GM23338 (cell line): ENCODE measurements around the gene ZNF587. TPM values are rescaled to one million over a fixed set of nuclear protein-coding genes. Genes with fewer than 3 reads are reported as not detected.
"Not testable (repeated sequence)": the region's sequence is repeated elsewhere in the genome, so short reads cannot be mapped to it uniquely, and the experiment has no call there.

ENCODE experiments used
- ATAC-seq: fragments of 200-7000 bp; cut with Tn5 transposase; 3 replicates; pipeline ENCODE4 v1.9.1; 2020
- DNase-seq: peaks from one replicate; pipeline ENCODE4 v3.0.0-alpha.2; 2015; ENCODE audit warnings: low spot score
- H2AFZ ChIP-seq: fragments of 200-600 bp; sonication (generic); 2 replicates; pipeline ENCODE4 v1.8.0; 2016; ENCODE audit warnings: antibody characterized with exemption, mild to moderate bottlenecking, moderate library complexity
- H3F3A ChIP-seq: fragments of 200-600 bp; sonication (generic); replicated peaks from 2 replicates; pipeline ENCODE4 v1.8.0; 2017; ENCODE audit warnings: antibody characterized with exemption, mixed run types, low read depth
- H3K27ac ChIP-seq: fragments of 200-600 bp; sonication (generic); 2 replicates; pipeline ENCODE4 v1.6.1; 2016; ENCODE audit warnings: low read depth
- H3K27me3 ChIP-seq: fragments of 200-600 bp; sonication (generic); 2 replicates; pipeline ENCODE4 v1.8.0; 2016; ENCODE audit warnings: mild to moderate bottlenecking, mixed run types, moderate library complexity; ENCODE audit not compliant: insufficient read depth
- H3K36me3 ChIP-seq: fragments of 200-600 bp; sonication (generic); 2 replicates; pipeline ENCODE4 v1.8.0; 2016; ENCODE audit warnings: mild to moderate bottlenecking; ENCODE audit not compliant: insufficient read depth
- H3K4me1 ChIP-seq: fragments of 200-600 bp; sonication (generic); 2 replicates; pipeline ENCODE4 v1.8.0; 2016; ENCODE audit warnings: mild to moderate bottlenecking, moderate library complexity; ENCODE audit not compliant: insufficient read depth
- H3K4me2 ChIP-seq: fragments of 200-600 bp; sonication (generic); 2 replicates; pipeline ENCODE4 v1.7.1; 2017; ENCODE audit warnings: mixed run types
- H3K4me3 ChIP-seq: fragments of 200-600 bp; sonication (generic); 2 replicates; pipeline ENCODE4 v1.6.1; 2016; ENCODE audit warnings: mixed run types
- H3K79me2 ChIP-seq: fragments of 200-600 bp; sonication (generic); replicated peaks from 2 replicates; pipeline ENCODE4 v1.8.0; 2017; ENCODE audit warnings: mild to moderate bottlenecking; ENCODE audit not compliant: insufficient read depth
- H3K9me2 ChIP-seq: fragments of 200-600 bp; sonication (generic); 2 replicates; pipeline ENCODE4 v1.8.0; 2017; ENCODE audit not compliant: insufficient read depth
- H4K20me1 ChIP-seq: fragments of 200-600 bp; sonication (generic); replicated peaks from 2 replicates; pipeline ENCODE4 v1.8.0; 2017; ENCODE audit warnings: mild to moderate bottlenecking; ENCODE audit not compliant: insufficient read depth
- H3K27ac Mint-ChIP-seq: 2 replicates; pipeline ENCODE4 v1.8.0; 2020; ENCODE audit warnings: inconsistent platforms, mild to moderate bottlenecking, moderate library complexity, mixed read lengths
- H3K27me3 Mint-ChIP-seq: 3 replicates; pipeline ENCODE4 v1.8.0; 2022; ENCODE audit warnings: low read depth, mild to moderate bottlenecking, moderate library complexity, mixed read lengths, inconsistent platforms; ENCODE audit not compliant: insufficient read depth, poor library complexity
- H3K36me3 Mint-ChIP-seq: 3 replicates; pipeline ENCODE4 v1.8.0; 2021; ENCODE audit warnings: low read depth, mild to moderate bottlenecking, inconsistent platforms, moderate library complexity, mixed read lengths
- H3K4me1 Mint-ChIP-seq: 3 replicates; pipeline ENCODE4 v1.8.0; 2020; ENCODE audit warnings: mild to moderate bottlenecking, inconsistent platforms, mixed read lengths
- H3K4me3 Mint-ChIP-seq: 3 replicates; pipeline ENCODE4 v1.8.0; 2021; ENCODE audit warnings: moderate library complexity, mild to moderate bottlenecking, inconsistent platforms, mixed read lengths
- H3K9me3 Mint-ChIP-seq: 3 replicates; pipeline ENCODE4 v1.8.0; 2020; ENCODE audit warnings: moderate library complexity, mild to moderate bottlenecking, inconsistent platforms, mixed read lengths
- CREB1 ChIP-seq: fragments of 250-450 bp; sonication (Bioruptor Pico); IDR thresholded peaks from 2 replicates; pipeline ENCODE4 v1.5.0; 2020; ENCODE audit warnings: low read depth, mild to moderate bottlenecking, moderate library complexity
- EZH2phosphoT487 ChIP-seq: fragments of 200-600 bp; sonication (generic); IDR thresholded peaks from one replicate; pipeline ENCODE4 v1.8.1; 2018; ENCODE audit warnings: antibody characterized with exemption; ENCODE audit not compliant: unreplicated experiment
- NANOG ChIP-seq: IDR thresholded peaks from 2 replicates; pipeline ENCODE4 v1.6.1; 2016; ENCODE audit warnings: antibody characterized with exemption, borderline replicate concordance
- ZNF114 ChIP-seq: fragments of 250-450 bp; sonication (Bioruptor Pico); IDR thresholded peaks from 2 replicates; pipeline ENCODE4 v1.5.0; 2020; ENCODE audit warnings: mild to moderate bottlenecking, moderate library complexity
- ZNF331 ChIP-seq: fragments of 250-450 bp; sonication (Bioruptor Pico); IDR thresholded peaks from 2 replicates; pipeline ENCODE4 v1.5.0; 2020; ENCODE audit warnings: low read depth, mild to moderate bottlenecking, moderate library complexity
- polyA plus RNA-seq: library from polyadenylated mRNA; unstranded; fragments of >200 nt; fragmentation: Nextera tagmentation; extraction: Ambion mirVana; gene quantifications from 2 replicates; pipeline ENCODE4 v1.2.1, GENCODE V29; 2016
- total RNA-seq: library from RNA; depleted of rRNA; stranded (reverse); fragments of >200 nt; shearing (Covaris generic); gene quantifications from 2 replicates; pipeline ENCODE4 v1.2.3, GENCODE V29; 2014
- TF ChIP-seq, protein P1 (sequence below), 2 experiments: fragments of 200-600 bp in 1 of 2; sonication (generic) in 1 of 2; conservative IDR thresholded peaks; 2 replicates each; pipeline versions ENCODE4 v1.5.1 to v1.6.1; 2016 to 2017; ENCODE audit warnings: antibody characterized with exemption in 2 of 2, low read depth in 2 of 2, mild to moderate bottlenecking in 2 of 2, moderate library complexity in 1 of 2
- TF ChIP-seq, protein P2 (sequence below): IDR thresholded peaks from one replicate; pipeline ENCODE4 v1.6.1; 2018; ENCODE audit warnings: antibody characterized with exemption; ENCODE audit not compliant: unreplicated experiment

Gene ZNF587
- total and polyA plus RNA-seq, 2 experiments from 2014 or later: 12.8 to 31.8 TPM

DNA sequence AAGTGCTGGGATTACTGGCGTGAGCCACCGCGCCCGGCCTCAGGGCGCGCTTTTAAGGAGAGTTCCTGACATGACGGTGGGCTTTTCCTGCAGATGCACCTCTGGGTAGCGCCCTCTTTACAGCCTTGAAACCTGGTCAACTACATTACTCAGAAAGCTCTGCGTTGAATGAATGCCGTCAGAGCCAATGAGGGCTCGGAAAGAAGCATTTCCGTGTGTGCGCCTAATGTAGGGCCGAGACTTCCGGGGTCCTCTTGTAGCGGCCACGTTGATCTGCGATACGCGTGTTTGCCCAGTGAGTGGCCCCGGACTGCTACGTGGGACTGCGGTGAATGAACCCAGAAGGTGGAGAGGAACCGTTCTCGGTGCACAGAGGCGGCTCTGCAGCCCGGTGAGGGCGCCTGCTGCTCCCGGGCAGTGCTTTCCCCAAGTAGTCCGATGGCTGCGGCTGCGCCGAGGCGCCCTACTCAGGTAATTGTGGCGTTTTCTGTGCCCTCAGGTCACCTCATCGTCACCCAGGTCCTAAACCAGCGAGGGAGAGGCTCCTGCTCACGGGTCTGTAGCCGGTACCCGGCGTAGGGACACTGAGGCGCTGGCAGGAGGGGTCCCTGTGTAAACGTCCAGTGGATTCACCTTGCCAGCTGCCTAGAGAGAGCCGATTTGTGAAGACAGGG, 30.0 kb upstream of the ZNF587 start (continued):
- TF ChIP-seq, protein P1, sequence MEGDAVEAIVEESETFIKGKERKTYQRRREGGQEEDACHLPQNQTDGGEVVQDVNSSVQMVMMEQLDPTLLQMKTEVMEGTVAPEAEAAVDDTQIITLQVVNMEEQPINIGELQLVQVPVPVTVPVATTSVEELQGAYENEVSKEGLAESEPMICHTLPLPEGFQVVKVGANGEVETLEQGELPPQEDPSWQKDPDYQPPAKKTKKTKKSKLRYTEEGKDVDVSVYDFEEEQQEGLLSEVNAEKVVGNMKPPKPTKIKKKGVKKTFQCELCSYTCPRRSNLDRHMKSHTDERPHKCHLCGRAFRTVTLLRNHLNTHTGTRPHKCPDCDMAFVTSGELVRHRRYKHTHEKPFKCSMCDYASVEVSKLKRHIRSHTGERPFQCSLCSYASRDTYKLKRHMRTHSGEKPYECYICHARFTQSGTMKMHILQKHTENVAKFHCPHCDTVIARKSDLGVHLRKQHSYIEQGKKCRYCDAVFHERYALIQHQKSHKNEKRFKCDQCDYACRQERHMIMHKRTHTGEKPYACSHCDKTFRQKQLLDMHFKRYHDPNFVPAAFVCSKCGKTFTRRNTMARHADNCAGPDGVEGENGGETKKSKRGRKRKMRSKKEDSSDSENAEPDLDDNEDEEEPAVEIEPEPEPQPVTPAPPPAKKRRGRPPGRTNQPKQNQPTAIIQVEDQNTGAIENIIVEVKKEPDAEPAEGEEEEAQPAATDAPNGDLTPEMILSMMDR (conservative IDR thresholded peaks at IDR 0.05; ENCODE audit: low read depth in 2 of 2): peak in 1 of 2 experiments; percentile 36; a peak in 2 of 4 replicates
- TF ChIP-seq CREB1: peak; percentile 51; the same call in 1 of the 2 replicates
- TF ChIP-seq EZH2phosphoT487: no peak
- no peak for TF ChIP-seq NANOG
- TF ChIP-seq ZNF114: no peak
- TF ChIP-seq, protein P2, sequence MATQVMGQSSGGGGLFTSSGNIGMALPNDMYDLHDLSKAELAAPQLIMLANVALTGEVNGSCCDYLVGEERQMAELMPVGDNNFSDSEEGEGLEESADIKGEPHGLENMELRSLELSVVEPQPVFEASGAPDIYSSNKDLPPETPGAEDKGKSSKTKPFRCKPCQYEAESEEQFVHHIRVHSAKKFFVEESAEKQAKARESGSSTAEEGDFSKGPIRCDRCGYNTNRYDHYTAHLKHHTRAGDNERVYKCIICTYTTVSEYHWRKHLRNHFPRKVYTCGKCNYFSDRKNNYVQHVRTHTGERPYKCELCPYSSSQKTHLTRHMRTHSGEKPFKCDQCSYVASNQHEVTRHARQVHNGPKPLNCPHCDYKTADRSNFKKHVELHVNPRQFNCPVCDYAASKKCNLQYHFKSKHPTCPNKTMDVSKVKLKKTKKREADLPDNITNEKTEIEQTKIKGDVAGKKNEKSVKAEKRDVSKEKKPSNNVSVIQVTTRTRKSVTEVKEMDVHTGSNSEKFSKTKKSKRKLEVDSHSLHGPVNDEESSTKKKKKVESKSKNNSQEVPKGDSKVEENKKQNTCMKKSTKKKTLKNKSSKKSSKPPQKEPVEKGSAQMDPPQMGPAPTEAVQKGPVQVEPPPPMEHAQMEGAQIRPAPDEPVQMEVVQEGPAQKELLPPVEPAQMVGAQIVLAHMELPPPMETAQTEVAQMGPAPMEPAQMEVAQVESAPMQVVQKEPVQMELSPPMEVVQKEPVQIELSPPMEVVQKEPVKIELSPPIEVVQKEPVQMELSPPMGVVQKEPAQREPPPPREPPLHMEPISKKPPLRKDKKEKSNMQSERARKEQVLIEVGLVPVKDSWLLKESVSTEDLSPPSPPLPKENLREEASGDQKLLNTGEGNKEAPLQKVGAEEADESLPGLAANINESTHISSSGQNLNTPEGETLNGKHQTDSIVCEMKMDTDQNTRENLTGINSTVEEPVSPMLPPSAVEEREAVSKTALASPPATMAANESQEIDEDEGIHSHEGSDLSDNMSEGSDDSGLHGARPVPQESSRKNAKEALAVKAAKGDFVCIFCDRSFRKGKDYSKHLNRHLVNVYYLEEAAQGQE: no peak

DNA sequence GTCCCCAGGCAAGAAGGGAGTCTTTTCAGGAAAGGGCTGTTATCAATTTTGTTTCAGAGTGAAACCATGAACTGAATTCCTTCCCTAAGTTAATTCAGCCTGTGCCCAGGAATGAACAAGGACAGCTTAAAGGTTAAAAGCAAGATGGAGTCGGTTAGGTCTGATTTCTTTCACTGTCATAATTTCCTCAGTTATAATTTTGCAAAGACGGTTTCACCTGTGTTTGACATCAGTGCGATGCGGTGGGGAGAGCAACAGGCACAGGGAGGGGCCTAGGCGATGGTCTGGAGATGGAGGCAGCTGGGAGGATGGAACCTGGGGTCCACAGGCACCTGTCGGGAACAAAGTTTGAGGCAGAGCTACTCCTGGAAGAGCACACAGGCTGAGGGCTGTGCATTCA, 29.1 kb upstream of the ZNF587 start:
- peaks cover 31% of the 10 kb centered on the region for H3K4me1 ChIP-seq
- peaks cover 44% of the 10 kb centered on the region for H4K20me1 ChIP-seq
- no peak for DNase-seq
- H3K27me3 Mint-ChIP-seq: peaks cover 9% of the 10 kb centered on the region
- peaks cover 46% of the 10 kb centered on the region for H3K4me1 Mint-ChIP-seq
- peak overlapping the region; percentile 86 for H3K4me2 ChIP-seq
- peaks cover 6% of the 10 kb centered on the region; the same call in 1 of the 2 replicates for H3F3A ChIP-seq
- peak overlapping the region; percentile 95 for H3K4me3 Mint-ChIP-seq
- H3K79me2 ChIP-seq: peaks cover 66% of the 10 kb centered on the region
- H3K27me3 ChIP-seq: no peaks in the 10 kb centered on the region
- no peaks in the 10 kb centered on the region for H3K9me2 ChIP-seq
- 0 out of 2 replicates have a peak overlapping the region, but pooled peaks have one; percentile 60 for H3K27ac ChIP-seq
- peaks cover 3% of the 10 kb centered on the region; the same call in 1 of the 2 replicates for H3K36me3 ChIP-seq
- no peak for ATAC-seq
- TF ChIP-seq CREB1 (no peak), ZNF331 (CRISPR knock-in tag) (no peak)
- peak overlapping the region; percentile 95 for H3K4me3 ChIP-seq
- peaks cover 44% of the 10 kb centered on the region for H3K36me3 Mint-ChIP-seq
- peak overlapping the region; percentile 94 for H3K27ac Mint-ChIP-seq
- H3K9me3 Mint-ChIP-seq: no peaks in the 10 kb centered on the region
- no peak overlapping the region for H2AFZ ChIP-seq

- not testable (repeated sequence) for H3K27me3 ChIP-seq, H3K9me3 Mint-ChIP-seq, H3F3A ChIP-seq, H3K9me2 ChIP-seq, H3K27ac Mint-ChIP-seq, H3K27me3 Mint-ChIP-seq, H3K27ac ChIP-seq, H2AFZ ChIP-seq, ATAC-seq, H3K36me3 ChIP-seq, DNase-seq
- Histone ChIP-seq H3K79me2 (peaks cover 71% of the 10 kb centered on the region), H3K4me2 (peak overlapping the region; percentile 86), H3K4me1 (peaks cover 31% of the 10 kb centered on the region), H4K20me1 (peaks cover 48% of the 10 kb centered on the region), H3K4me3 (peak overlapping the region; percentile 95)
- Mint-ChIP-seq H3K36me3 (peaks cover 47% of the 10 kb centered on the region), H3K4me3 (peak overlapping the region; percentile 95), H3K4me1 (peaks cover 44% of the 10 kb centered on the region)
Observed at GRCh38 chr19:57821095-57821494, 28.6 kb upstream of the ZNF587 start.

DNA sequence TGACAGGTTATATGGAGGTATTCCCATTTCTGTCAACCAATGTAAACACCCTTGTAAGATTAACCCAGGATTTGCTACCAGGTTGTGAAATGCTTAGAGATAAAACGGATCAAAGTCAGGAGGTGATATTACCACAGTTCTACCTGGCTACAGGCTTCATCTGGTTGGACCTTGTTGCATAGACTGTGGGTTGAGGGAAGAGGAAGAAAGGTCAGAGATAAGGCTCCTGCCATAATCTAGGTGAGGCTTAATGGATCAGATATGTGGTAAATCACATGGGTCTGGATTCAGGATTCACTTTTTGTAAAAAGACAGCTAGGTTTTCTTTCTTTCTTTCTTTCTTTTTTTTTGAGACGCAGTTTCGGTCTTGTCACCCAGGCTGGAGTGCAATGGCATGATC, 28.2 kb upstream of the ZNF587 start:
- not testable (repeated sequence) for H3K9me3 Mint-ChIP-seq, H3K9me2 ChIP-seq, ATAC-seq, H3K27me3 ChIP-seq, H3K27ac Mint-ChIP-seq, H3K36me3 ChIP-seq, H3F3A ChIP-seq, H3K4me3 ChIP-seq, H2AFZ ChIP-seq, DNase-seq, H3K27ac ChIP-seq, H3K4me2 ChIP-seq, H3K27me3 Mint-ChIP-seq, H3K4me3 Mint-ChIP-seq
- H4K20me1 ChIP-seq: peaks cover 52% of the 10 kb centered on the region
- peaks cover 41% of the 10 kb centered on the region for H3K4me1 Mint-ChIP-seq
- H3K36me3 Mint-ChIP-seq: peaks cover 50% of the 10 kb centered on the region
- peaks cover 31% of the 10 kb centered on the region for H3K4me1 ChIP-seq
- H3K79me2 ChIP-seq: peaks cover 75% of the 10 kb centered on the region

DNA sequence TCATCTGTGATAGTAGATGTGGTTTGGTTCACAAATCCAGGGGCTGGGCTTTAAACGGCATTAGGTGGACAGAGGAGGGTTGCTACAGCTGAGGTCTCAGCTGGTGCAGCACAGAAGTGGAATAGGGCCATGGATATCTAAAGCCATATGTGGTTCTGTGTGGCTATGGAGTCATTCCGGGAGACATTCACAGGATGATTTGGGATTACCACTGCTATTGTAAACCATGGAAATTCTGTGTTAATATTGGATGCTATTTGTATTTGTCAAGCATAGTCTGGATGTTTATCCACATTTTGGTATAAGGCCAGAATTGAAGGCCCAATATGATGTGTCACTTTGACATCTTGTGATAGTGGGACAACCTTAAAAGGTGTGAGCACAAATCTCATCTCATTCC, 26.5 kb upstream of the ZNF587 start:
- Histone ChIP-seq H3K4me3 (peak overlapping the region; percentile 10; the same call in 1 of the 2 replicates), H3K27ac (peak overlapping the region; percentile 55; the same call in 1 of the 2 replicates), H3K4me2 (peak overlapping the region; percentile 48; the same call in 1 of the 2 replicates), H3K4me1 (peaks cover 30% of the 10 kb centered on the region), H3K79me2 (peaks cover 87% of the 10 kb centered on the region), H4K20me1 (peaks cover 61% of the 10 kb centered on the region)
- H3K9me3 Mint-ChIP-seq, ATAC-seq, H3K4me3 Mint-ChIP-seq, H3K9me2 ChIP-seq, H3K27ac Mint-ChIP-seq, H3K27me3 ChIP-seq, DNase-seq, H2AFZ ChIP-seq, H3F3A ChIP-seq, H3K36me3 ChIP-seq: not testable (repeated sequence)
- Mint-ChIP-seq H3K27me3 (peaks cover 13% of the 10 kb centered on the region), H3K4me1 (peaks cover 42% of the 10 kb centered on the region), H3K36me3 (peaks cover 59% of the 10 kb centered on the region)
